HEK293 (cell line): Measurements from ENCODE around the gene SREBF2.
"Not testable (repeated sequence)": the region's sequence is repeated elsewhere in the genome, so short reads cannot be mapped to it uniquely, and the experiment has no call there.

Experiments
- CTCF ChIA-PET: fragments of 350-600 bp; formaldehyde crosslinking; extraction: SDS; loops from one replicate; lab custom pipeline; 2021; ENCODE audit warnings: antibody characterized with exemption; lab: Yijun Ruan, JAX
- POLR2A ChIA-PET: fragments of 300-600 bp; formaldehyde crosslinking; extraction: SDS; loops from one replicate; lab custom pipeline; 2020; ENCODE audit warnings: antibody characterized with exemption, inconsistent platforms; lab: Yijun Ruan, JAX
- H3K27ac ChIP-seq: fragments of 200-500 bp; sonication (Bioruptor generic); 2 replicates; pipeline ENCODE4 v1.5.1; 2014; ENCODE audit warnings: low read depth, low read length, control low read depth, inconsistent platforms; ENCODE audit errors: extremely low read depth
- H3K36me3 ChIP-seq, 2 experiments: fragments of 200-500 bp in 1 of 2; sonication (Bioruptor generic) in 1 of 2; 1 replicate in 1 of 2; 2 replicates in 1 of 2; pipeline ENCODE4 v1.5.1; 2014 to 2017; ENCODE audit warnings: inconsistent platforms in 2 of 2, low read length in 2 of 2; ENCODE audit not compliant: control insufficient read depth in 2 of 2, insufficient read depth in 1 of 2
- H3K4me1 ChIP-seq: fragments of 200-500 bp; sonication (Bioruptor generic); 2 replicates; pipeline ENCODE4 v1.5.1; 2014; ENCODE audit warnings: mild to moderate bottlenecking, low read length, inconsistent platforms; ENCODE audit not compliant: control insufficient read depth, insufficient read depth
- H3K4me3 ChIP-seq: 2 replicates; pipeline ENCODE4 v1.5.1; 2011; ENCODE audit warnings: low read depth, mild to moderate bottlenecking, control low read depth, low read length, moderate library complexity
- H3K9me3 ChIP-seq: fragments of 200-500 bp; sonication (Bioruptor generic); 2 replicates; pipeline ENCODE4 v1.5.1; 2014; ENCODE audit warnings: low read depth, low read length, inconsistent platforms; ENCODE audit not compliant: control insufficient read depth, insufficient read depth
- AEBP2 ChIP-seq: fragments of 450-650 bp; formaldehyde crosslinking; IDR thresholded peaks from 2 replicates; pipeline ENCODE4 v1.5.1; 2016; ENCODE audit warnings: missing biosample characterization, missing genetic modification characterization, borderline replicate concordance
- HOXA7 ChIP-seq: sonication (generic); formaldehyde crosslinking; IDR thresholded peaks from 2 replicates; pipeline ENCODE4 v1.8.1; 2022; ENCODE audit warnings: missing genetic modification reagents, borderline replicate concordance
- HOXD13 ChIP-seq: sonication (generic); formaldehyde crosslinking; IDR thresholded peaks from 2 replicates; pipeline ENCODE4 v1.8.0; 2022; ENCODE audit warnings: missing genetic modification reagents, borderline replicate concordance
- MEIS1 ChIP-seq: sonication (generic); formaldehyde crosslinking; IDR thresholded peaks from 2 replicates; pipeline ENCODE4 v1.8.1; 2022; ENCODE audit warnings: missing genetic modification reagents, mild to moderate bottlenecking, borderline replicate concordance
- OVOL3 ChIP-seq: fragments of 450-650 bp; formaldehyde crosslinking; IDR thresholded peaks from 2 replicates; pipeline ENCODE4 v1.5.1; 2016; ENCODE audit warnings: missing biosample characterization, missing genetic modification characterization
- ZBTB26 ChIP-seq: fragments of 450-650 bp; formaldehyde crosslinking; optimal IDR thresholded peaks from 2 replicates; pipeline ENCODE3; 2016; ENCODE audit warnings: missing biosample characterization, mild to moderate bottlenecking, missing genetic modification characterization
- ZNF169 ChIP-seq: fragments of 450-650 bp; formaldehyde crosslinking; IDR thresholded peaks from 2 replicates; pipeline ENCODE4 v1.5.1; 2016; ENCODE audit warnings: missing biosample characterization, missing genetic modification characterization
- ZNF19 ChIP-seq: fragments of 450-650 bp; formaldehyde crosslinking; IDR thresholded peaks from 2 replicates; pipeline ENCODE4; 2016; ENCODE audit warnings: missing biosample characterization, missing genetic modification characterization, low read depth
- ZNF202 ChIP-seq: fragments of 450-650 bp; formaldehyde crosslinking; IDR thresholded peaks from 2 replicates; pipeline ENCODE4 v1.5.1; 2016; ENCODE audit warnings: missing biosample characterization, missing genetic modification characterization, borderline replicate concordance
- ZNF354C ChIP-seq: fragments of 450-650 bp; formaldehyde crosslinking; IDR thresholded peaks from 2 replicates; pipeline ENCODE4 v1.5.1; 2016; ENCODE audit warnings: missing biosample characterization, missing genetic modification characterization, low read depth, borderline replicate concordance
- ZNF433 ChIP-seq: fragments of 450-650 bp; formaldehyde crosslinking; IDR thresholded peaks from 2 replicates; pipeline ENCODE4 v1.5.1; 2016; ENCODE audit warnings: missing biosample characterization, missing genetic modification characterization, low read depth
- ZNF548 ChIP-seq: fragments of 450-650 bp; formaldehyde crosslinking; IDR thresholded peaks from 2 replicates; pipeline ENCODE4 v1.5.1; 2016; ENCODE audit warnings: missing biosample characterization, missing genetic modification characterization
- ZNF621 ChIP-seq: fragments of 450-650 bp; formaldehyde crosslinking; IDR thresholded peaks from 2 replicates; pipeline ENCODE4 v1.5.1; 2017; ENCODE audit warnings: missing biosample characterization, missing genetic modification characterization
- ZNF660 ChIP-seq: fragments of 450-650 bp; IDR thresholded peaks from 2 replicates; pipeline ENCODE4 v1.5.1; 2018; ENCODE audit warnings: missing biosample characterization, mild to moderate bottlenecking, missing genetic modification characterization
- TF ChIP-seq, protein P1 (sequence below): fragments of 450-650 bp; formaldehyde crosslinking; IDR thresholded peaks from 2 replicates; pipeline ENCODE4 v1.5.1; 2016; ENCODE audit warnings: missing biosample characterization, missing genetic modification characterization, borderline replicate concordance
- TF ChIP-seq, protein P2 (sequence below): fragments of 450-650 bp; formaldehyde crosslinking; IDR thresholded peaks from 2 replicates; pipeline ENCODE4 v1.5.1; 2016; ENCODE audit warnings: missing biosample characterization, missing genetic modification characterization

SREBF2 gene

DNA sequence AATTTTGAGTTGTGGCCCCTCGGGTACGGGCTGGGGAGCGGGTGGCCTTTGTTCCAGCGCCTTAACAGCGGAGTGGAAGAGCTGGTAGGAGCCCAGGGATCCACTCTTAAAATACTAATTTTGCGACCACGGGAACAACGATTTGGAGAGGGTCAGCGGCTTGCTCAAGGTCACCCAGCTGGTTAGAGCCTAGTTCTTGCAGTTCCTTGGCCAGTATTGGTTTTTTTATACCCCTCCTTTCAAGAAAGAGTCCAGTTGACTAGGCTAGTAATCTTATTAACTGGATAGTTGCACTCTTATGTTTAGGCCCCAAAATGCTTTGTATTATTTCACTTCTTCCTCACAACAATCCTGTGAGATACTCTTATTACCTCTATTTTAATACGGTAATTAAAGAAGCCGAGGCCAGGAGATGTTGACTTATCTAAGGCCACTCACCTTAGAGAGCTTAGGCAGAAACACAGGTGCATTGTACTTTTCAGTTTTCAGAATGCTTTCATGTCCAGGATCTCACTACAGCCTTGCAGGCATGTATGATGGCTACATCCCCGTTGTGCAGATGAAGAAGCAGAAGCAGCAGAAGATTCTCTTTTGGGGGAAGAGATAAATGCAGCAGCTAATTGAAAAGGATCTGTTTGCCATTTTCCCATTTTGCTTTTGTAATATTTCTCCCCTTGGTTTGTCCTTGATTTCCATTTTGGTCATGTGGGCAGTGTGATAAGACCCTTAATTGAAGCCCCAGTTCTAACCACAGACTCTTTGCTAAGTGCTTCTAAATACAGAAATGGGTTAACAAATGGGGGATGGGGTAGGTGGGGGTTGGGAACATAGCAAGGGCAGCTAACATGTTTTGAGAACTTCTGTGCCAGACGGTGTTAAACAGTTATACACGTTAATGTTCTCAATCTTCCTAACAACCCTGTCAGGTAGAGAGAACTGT, 1.4 kb downstream of the SREBF2 start (continued):
- TF ChIP-seq ZBTB26 (tag by site-specific recombination) = no peak
- no peak for TF ChIP-seq MEIS1 (CRISPR knock-in tag)
- no peak for TF ChIP-seq ZNF354C (tag by site-specific recombination)
- TF ChIP-seq AEBP2 (tag by site-specific recombination) = no peak
- no peak for TF ChIP-seq ZNF169 (tag by site-specific recombination)
- TF ChIP-seq, all 188 proteins: peak for 0

GRCh38 chr22:41835462-41835861, 2.6 kb downstream of the SREBF2 start:
- not testable (repeated sequence) for H3K4me3 ChIP-seq, H3K4me1 ChIP-seq, H3K9me3 ChIP-seq, H3K27ac ChIP-seq
- POLR2A ChIA-PET = interaction anchor here (0.9 to 1.0 kb wide), 2 partner anchors 24 to 35 kb away, joined by 3 to 4 read pairs; partner anchors contain the start of gene CCDC134
- H3K36me3 ChIP-seq = peaks cover 15% of the 10 kb centered on the region in 2 experiments
- CTCF ChIA-PET = interaction anchor here (1.0 to 3.2 kb wide), 4 partner anchors 21 to 138 kb away, joined by 3 to 12 read pairs (median 8); no protein-coding TSS in a partner anchor

- peaks cover 3% of the 10 kb centered on the region; the same call in 1 of the 2 replicates for H3K4me1 ChIP-seq
- CTCF ChIA-PET = interaction anchor here (1.5 kb wide), 1 partner anchor 20 kb away, joined by 10 read pairs; no protein-coding TSS in a partner anchor
- peaks cover 15 to 20% of the 10 kb centered on the region in 2 experiments for H3K36me3 ChIP-seq
- no peak overlapping the region for H3K4me3 ChIP-seq
- H3K9me3 ChIP-seq = no peaks in the 10 kb centered on the region
- POLR2A ChIA-PET = interaction anchor here (0.9 to 1.0 kb wide), 2 partner anchors 23 to 36 kb away, joined by 3 to 4 read pairs; partner anchors contain the start of gene CCDC134
- H3K27ac ChIP-seq = no peak overlapping the region
- TF ChIP-seq HOXA7 (CRISPR knock-in tag) = no peak
- TF ChIP-seq HOXD13 (CRISPR knock-in tag) = no peak
- TF ChIP-seq ZNF202 (tag by site-specific recombination) = no peak
- no peak for TF ChIP-seq ZNF548
- TF ChIP-seq, protein P1, sequence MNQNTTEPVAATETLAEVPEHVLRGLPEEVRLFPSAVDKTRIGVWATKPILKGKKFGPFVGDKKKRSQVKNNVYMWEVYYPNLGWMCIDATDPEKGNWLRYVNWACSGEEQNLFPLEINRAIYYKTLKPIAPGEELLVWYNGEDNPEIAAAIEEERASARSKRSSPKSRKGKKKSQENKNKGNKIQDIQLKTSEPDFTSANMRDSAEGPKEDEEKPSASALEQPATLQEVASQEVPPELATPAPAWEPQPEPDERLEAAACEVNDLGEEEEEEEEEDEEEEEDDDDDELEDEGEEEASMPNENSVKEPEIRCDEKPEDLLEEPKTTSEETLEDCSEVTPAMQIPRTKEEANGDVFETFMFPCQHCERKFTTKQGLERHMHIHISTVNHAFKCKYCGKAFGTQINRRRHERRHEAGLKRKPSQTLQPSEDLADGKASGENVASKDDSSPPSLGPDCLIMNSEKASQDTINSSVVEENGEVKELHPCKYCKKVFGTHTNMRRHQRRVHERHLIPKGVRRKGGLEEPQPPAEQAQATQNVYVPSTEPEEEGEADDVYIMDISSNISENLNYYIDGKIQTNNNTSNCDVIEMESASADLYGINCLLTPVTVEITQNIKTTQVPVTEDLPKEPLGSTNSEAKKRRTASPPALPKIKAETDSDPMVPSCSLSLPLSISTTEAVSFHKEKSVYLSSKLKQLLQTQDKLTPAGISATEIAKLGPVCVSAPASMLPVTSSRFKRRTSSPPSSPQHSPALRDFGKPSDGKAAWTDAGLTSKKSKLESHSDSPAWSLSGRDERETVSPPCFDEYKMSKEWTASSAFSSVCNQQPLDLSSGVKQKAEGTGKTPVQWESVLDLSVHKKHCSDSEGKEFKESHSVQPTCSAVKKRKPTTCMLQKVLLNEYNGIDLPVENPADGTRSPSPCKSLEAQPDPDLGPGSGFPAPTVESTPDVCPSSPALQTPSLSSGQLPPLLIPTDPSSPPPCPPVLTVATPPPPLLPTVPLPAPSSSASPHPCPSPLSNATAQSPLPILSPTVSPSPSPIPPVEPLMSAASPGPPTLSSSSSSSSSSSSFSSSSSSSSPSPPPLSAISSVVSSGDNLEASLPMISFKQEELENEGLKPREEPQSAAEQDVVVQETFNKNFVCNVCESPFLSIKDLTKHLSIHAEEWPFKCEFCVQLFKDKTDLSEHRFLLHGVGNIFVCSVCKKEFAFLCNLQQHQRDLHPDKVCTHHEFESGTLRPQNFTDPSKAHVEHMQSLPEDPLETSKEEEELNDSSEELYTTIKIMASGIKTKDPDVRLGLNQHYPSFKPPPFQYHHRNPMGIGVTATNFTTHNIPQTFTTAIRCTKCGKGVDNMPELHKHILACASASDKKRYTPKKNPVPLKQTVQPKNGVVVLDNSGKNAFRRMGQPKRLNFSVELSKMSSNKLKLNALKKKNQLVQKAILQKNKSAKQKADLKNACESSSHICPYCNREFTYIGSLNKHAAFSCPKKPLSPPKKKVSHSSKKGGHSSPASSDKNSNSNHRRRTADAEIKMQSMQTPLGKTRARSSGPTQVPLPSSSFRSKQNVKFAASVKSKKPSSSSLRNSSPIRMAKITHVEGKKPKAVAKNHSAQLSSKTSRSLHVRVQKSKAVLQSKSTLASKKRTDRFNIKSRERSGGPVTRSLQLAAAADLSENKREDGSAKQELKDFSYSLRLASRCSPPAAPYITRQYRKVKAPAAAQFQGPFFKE = no peak
- TF ChIP-seq ZNF433 (tag by site-specific recombination) = no peak
- no peak for TF ChIP-seq ZNF621 (tag by site-specific recombination)
- TF ChIP-seq, protein P2, sequence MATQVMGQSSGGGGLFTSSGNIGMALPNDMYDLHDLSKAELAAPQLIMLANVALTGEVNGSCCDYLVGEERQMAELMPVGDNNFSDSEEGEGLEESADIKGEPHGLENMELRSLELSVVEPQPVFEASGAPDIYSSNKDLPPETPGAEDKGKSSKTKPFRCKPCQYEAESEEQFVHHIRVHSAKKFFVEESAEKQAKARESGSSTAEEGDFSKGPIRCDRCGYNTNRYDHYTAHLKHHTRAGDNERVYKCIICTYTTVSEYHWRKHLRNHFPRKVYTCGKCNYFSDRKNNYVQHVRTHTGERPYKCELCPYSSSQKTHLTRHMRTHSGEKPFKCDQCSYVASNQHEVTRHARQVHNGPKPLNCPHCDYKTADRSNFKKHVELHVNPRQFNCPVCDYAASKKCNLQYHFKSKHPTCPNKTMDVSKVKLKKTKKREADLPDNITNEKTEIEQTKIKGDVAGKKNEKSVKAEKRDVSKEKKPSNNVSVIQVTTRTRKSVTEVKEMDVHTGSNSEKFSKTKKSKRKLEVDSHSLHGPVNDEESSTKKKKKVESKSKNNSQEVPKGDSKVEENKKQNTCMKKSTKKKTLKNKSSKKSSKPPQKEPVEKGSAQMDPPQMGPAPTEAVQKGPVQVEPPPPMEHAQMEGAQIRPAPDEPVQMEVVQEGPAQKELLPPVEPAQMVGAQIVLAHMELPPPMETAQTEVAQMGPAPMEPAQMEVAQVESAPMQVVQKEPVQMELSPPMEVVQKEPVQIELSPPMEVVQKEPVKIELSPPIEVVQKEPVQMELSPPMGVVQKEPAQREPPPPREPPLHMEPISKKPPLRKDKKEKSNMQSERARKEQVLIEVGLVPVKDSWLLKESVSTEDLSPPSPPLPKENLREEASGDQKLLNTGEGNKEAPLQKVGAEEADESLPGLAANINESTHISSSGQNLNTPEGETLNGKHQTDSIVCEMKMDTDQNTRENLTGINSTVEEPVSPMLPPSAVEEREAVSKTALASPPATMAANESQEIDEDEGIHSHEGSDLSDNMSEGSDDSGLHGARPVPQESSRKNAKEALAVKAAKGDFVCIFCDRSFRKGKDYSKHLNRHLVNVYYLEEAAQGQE (tag by site-specific recombination) = no peak
- no peak for TF ChIP-seq ZNF19
- TF ChIP-seq ZNF660 (tag by site-specific recombination) = no peak
- TF ChIP-seq OVOL3 (tag by site-specific recombination) = no peak
Measured at GRCh38 chr22:41836551-41836950, 3.6 kb downstream of the SREBF2 start.
